Upper lobe of left lung (tissue), 4 donors: ENCODE data around the gene CARD11.

Source experiments
- CTCF ChIP-seq, 6 experiments: fragments of 450-650 bp in 4 of 6; fragments of 200-600 bp in 2 of 6; sonication (generic) in 2 of 6; IDR thresholded peaks; one replicate each; pipeline ENCODE4 v1.5.1; 2016 to 2019; ENCODE audit warnings: antibody characterized with exemption in 6 of 6
- EP300 ChIP-seq, 4 donors: sonication (generic); formaldehyde crosslinking; IDR thresholded peaks; one replicate each; pipeline ENCODE4 v1.5.1; 2017; ENCODE audit warnings: antibody characterized with exemption in 4 of 4, control low read depth in 2 of 4
- POLR2A ChIP-seq, 4 donors: fragments of 450-650 bp; IDR thresholded peaks; one replicate each; pipeline ENCODE4 v1.5.1; 2016 to 2017; ENCODE audit warnings: antibody characterized with exemption in 4 of 4, mild to moderate bottlenecking in 2 of 4
- POLR2AphosphoS5 ChIP-seq, 2 donors: sonication (generic); formaldehyde crosslinking; IDR thresholded peaks; one replicate each; pipeline ENCODE4 v1.5.1; 2017; ENCODE audit warnings: antibody characterized with exemption in 2 of 2

GRCh38 chr7:2937701-2938513 lies 105.8 kb downstream of the CARD11 start:
- TF ChIP-seq CTCF (IDR thresholded peaks at IDR 0.05) (no peak), POLR2A (IDR thresholded peaks at IDR 0.05) (no peak), EP300 (IDR thresholded peaks at IDR 0.05) (no peak), POLR2AphosphoS5 (IDR thresholded peaks at IDR 0.05) (no peak)
